Measurements from ENCODE around the gene RSPRY1.

GRCh38 chr16:57190136-57190535 is 4.0 kb downstream of the RSPRY1 start:
- TF ChIP-seq, protein P1, sequence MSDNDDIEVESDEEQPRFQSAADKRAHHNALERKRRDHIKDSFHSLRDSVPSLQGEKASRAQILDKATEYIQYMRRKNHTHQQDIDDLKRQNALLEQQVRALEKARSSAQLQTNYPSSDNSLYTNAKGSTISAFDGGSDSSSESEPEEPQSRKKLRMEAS (IDR thresholded peaks at IDR 0.05) = no peak
- no peak for TF ChIP-seq POLR2AphosphoS5 (IDR thresholded peaks at IDR 0.05; ENCODE audit: low read depth, low read length)

Data from HCT116 (cell line).